Neural cell (in vitro differentiated cells): Measurements from ENCODE around the gene USP12. TPM values are rescaled to one million over a fixed set of nuclear protein-coding genes. Genes with fewer than 3 reads are reported as not detected.

ENCODE experiments used
- H2AFZ ChIP-seq: fragments of 200-600, 300-800 bp; sonication (generic), shearing (Covaris generic); 2 replicates; pipeline ENCODE4 v1.6.0; 2014; ENCODE audit warnings: low read depth, mild to moderate bottlenecking, antibody characterized with exemption, low read length, moderate library complexity
- H3F3A ChIP-seq: fragments of 200-600 bp; shearing (Covaris generic); 2 replicates; pipeline ENCODE4 v1.6.1; 2016; ENCODE audit warnings: mild to moderate bottlenecking, moderate library complexity, mixed read lengths, antibody characterized with exemption, low read length; ENCODE audit not compliant: insufficient read depth, poor library complexity, severe bottlenecking
- H3K27ac ChIP-seq: fragments of 200-600, 300-800 bp; sonication (generic), shearing (Covaris generic); 2 replicates; pipeline ENCODE4 v1.5.1; 2014; ENCODE audit warnings: mild to moderate bottlenecking, low read length, moderate library complexity
- H3K27me3 ChIP-seq: fragments of 300-800, 200-600 bp; sonication (generic), shearing (Covaris generic); 2 replicates; pipeline ENCODE4 v1.6.0; 2014; ENCODE audit warnings: mild to moderate bottlenecking, low read depth, low read length, moderate library complexity; ENCODE audit not compliant: insufficient read depth
- H3K36me3 ChIP-seq: fragments of 300-800, 200-600 bp; sonication (generic), shearing (Covaris generic); 2 replicates; pipeline ENCODE4 v1.5.1; 2014; ENCODE audit warnings: mild to moderate bottlenecking, antibody characterized with exemption, low read length, moderate library complexity; ENCODE audit not compliant: insufficient read depth
- H3K4me2 ChIP-seq: fragments of 300-800, 200-600 bp; sonication (generic), shearing (Covaris generic); 2 replicates; pipeline ENCODE4 v1.6.0; 2014; ENCODE audit warnings: mild to moderate bottlenecking, low read length
- H3K4me3 ChIP-seq: fragments of 300-800, 200-600 bp; sonication (generic), shearing (Covaris generic); 2 replicates; pipeline ENCODE4 v1.5.1; 2014; ENCODE audit warnings: mild to moderate bottlenecking, low read length, moderate library complexity
- H3K79me2 ChIP-seq: fragments of 200-600 bp; shearing (Covaris generic); replicated peaks from 2 replicates; pipeline ENCODE4 v1.6.0; 2014; ENCODE audit warnings: mild to moderate bottlenecking, low read length, moderate library complexity; ENCODE audit not compliant: insufficient read depth
- H3K9ac ChIP-seq: fragments of 300-800, 200-600 bp; sonication (generic), shearing (Covaris generic); 2 replicates; pipeline ENCODE4 v1.6.1; 2016; ENCODE audit warnings: mild to moderate bottlenecking, low read length, mixed read lengths
- H3K9me2 ChIP-seq: fragments of 200-600 bp; shearing (Covaris generic); 2 replicates; pipeline ENCODE4 v1.6.1; 2016; ENCODE audit warnings: mild to moderate bottlenecking, low read length, mixed read lengths; ENCODE audit not compliant: insufficient read depth
- H3K9me3 ChIP-seq: fragments of 200-600, 300-800 bp; sonication (generic), shearing (Covaris generic); 2 replicates; pipeline ENCODE4 v1.6.1; 2016; ENCODE audit warnings: mild to moderate bottlenecking, mixed run types, low read length, moderate library complexity, mixed read lengths
- H4K20me1 ChIP-seq: fragments of 200-600 bp; shearing (Covaris generic); 2 replicates; pipeline ENCODE4 v1.6.1; 2016; ENCODE audit warnings: mild to moderate bottlenecking, mixed run types; ENCODE audit not compliant: insufficient read depth
- EP300 ChIP-seq: fragments of 450-650 bp; conservative IDR thresholded peaks from 2 replicates; pipeline ENCODE4 v1.6.1; 2014; ENCODE audit warnings: antibody characterized with exemption, mild to moderate bottlenecking, moderate library complexity; ENCODE audit not compliant: poor library complexity, severe bottlenecking
- EZH2 ChIP-seq: fragments of 200-600, 300-800 bp; shearing (Covaris generic), sonication (generic); IDR thresholded peaks from 2 replicates; pipeline ENCODE4 v1.6.1; 2014; ENCODE audit warnings: antibody characterized with exemption, low read length, borderline replicate concordance, mild to moderate bottlenecking; ENCODE audit not compliant: insufficient read depth, poor library complexity, severe bottlenecking
- MXI1 ChIP-seq: fragments of 450-650 bp; conservative IDR thresholded peaks from 2 replicates; pipeline ENCODE4 v1.6.1; 2014; ENCODE audit warnings: antibody characterized with exemption, mild to moderate bottlenecking; ENCODE audit not compliant: poor library complexity, severe bottlenecking
- POLR2AphosphoS5 ChIP-seq: IDR thresholded peaks from 2 replicates; pipeline ENCODE4 v1.6.1; 2012
- RAD21 ChIP-seq: fragments of 450-650 bp; conservative IDR thresholded peaks from 2 replicates; pipeline ENCODE4 v1.6.1; 2014; ENCODE audit warnings: antibody characterized with exemption, mild to moderate bottlenecking, moderate library complexity
- SMC3 ChIP-seq: fragments of 450-650 bp; conservative IDR thresholded peaks from 2 replicates; pipeline ENCODE4 v1.6.1; 2014; ENCODE audit warnings: antibody characterized with exemption, mild to moderate bottlenecking, moderate library complexity; ENCODE audit not compliant: poor library complexity
- TAF1 ChIP-seq: IDR thresholded peaks from 2 replicates; pipeline ENCODE4 v1.6.1; 2012; ENCODE audit warnings: low read depth
- polyA plus RNA-seq: library from polyadenylated mRNA; depleted of rRNA; stranded (reverse); fragments of >200 nt; gene quantifications from 2 replicates; pipeline ENCODE4 v1.2.3, GENCODE V29; 2014
- TF ChIP-seq, protein P1 (sequence below): fragments of 450-650 bp; IDR thresholded peaks from 2 replicates; pipeline ENCODE4 v1.5.1; 2014; ENCODE audit warnings: antibody characterized with exemption, mild to moderate bottlenecking, moderate library complexity; ENCODE audit not compliant: poor library complexity, severe bottlenecking
- TF ChIP-seq, protein P2 (sequence below): IDR thresholded peaks from 2 replicates; pipeline ENCODE4 v1.6.1; 2012; ENCODE audit warnings: borderline replicate concordance

Gene USP12
- polyA plus RNA-seq, 1 donor from 2014 or later = 26.2 TPM

DNA sequence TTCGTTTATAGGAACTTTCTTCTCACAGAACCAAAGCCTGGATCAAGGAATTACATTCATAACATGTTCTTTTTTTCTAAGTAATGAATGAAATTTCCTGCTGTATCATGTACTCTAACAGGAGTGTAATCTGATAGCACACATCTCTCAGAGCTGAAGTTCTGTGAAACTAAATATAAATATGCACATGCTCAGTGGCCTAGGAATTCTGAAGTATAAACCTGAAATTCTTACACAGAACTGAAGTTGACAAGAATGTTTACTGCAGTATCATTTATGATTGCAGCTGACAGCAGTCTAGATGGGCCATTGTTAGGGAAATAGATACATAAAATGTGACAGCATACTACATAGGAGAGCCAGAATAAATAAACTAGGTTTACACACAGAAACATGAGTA, 54.5 kb downstream of the USP12 start:
- no peak overlapping the region for H3K27ac ChIP-seq

DNA sequence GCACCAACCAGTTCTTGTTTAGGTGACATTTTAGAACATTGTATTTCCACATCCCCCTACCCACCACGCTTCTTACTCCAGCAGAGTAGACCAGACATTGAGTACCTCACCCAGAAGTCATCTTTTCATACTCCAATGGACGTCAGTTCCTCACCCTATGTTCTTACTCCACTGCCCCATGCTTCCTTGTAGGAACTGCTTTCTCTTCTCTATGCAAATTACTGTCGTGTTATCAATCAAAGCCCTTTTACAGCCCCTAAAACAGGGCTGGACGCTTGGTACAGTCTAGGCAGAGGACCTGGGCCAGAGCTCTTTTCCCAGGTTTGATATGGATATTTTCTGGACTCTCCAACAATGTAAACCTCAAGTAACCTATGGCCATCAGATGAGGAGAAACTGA, 58.2 kb downstream of the USP12 start:
- Histone ChIP-seq H3K9me3 (no peaks in the 10 kb centered on the region), H3K4me2 (no peak overlapping the region), H3F3A (no peaks in the 10 kb centered on the region), H3K4me3 (no peak overlapping the region), H4K20me1 (no peaks in the 10 kb centered on the region), H2AFZ (no peak overlapping the region), H3K9ac (no peak overlapping the region), H3K27me3 (no peaks in the 10 kb centered on the region), H3K79me2 (peaks cover 9% of the 10 kb centered on the region), H3K36me3 (no peaks in the 10 kb centered on the region), H3K9me2 (no peaks in the 10 kb centered on the region), H3K27ac (no peak overlapping the region)
- TF ChIP-seq MXI1 (no peak), RAD21 (no peak), EZH2 (no peak), TAF1 (no peak), POLR2AphosphoS5 (no peak), SMC3 (no peak), EP300 (no peak)
- TF ChIP-seq, protein P1, sequence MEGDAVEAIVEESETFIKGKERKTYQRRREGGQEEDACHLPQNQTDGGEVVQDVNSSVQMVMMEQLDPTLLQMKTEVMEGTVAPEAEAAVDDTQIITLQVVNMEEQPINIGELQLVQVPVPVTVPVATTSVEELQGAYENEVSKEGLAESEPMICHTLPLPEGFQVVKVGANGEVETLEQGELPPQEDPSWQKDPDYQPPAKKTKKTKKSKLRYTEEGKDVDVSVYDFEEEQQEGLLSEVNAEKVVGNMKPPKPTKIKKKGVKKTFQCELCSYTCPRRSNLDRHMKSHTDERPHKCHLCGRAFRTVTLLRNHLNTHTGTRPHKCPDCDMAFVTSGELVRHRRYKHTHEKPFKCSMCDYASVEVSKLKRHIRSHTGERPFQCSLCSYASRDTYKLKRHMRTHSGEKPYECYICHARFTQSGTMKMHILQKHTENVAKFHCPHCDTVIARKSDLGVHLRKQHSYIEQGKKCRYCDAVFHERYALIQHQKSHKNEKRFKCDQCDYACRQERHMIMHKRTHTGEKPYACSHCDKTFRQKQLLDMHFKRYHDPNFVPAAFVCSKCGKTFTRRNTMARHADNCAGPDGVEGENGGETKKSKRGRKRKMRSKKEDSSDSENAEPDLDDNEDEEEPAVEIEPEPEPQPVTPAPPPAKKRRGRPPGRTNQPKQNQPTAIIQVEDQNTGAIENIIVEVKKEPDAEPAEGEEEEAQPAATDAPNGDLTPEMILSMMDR = no peak
- TF ChIP-seq, protein P2, sequence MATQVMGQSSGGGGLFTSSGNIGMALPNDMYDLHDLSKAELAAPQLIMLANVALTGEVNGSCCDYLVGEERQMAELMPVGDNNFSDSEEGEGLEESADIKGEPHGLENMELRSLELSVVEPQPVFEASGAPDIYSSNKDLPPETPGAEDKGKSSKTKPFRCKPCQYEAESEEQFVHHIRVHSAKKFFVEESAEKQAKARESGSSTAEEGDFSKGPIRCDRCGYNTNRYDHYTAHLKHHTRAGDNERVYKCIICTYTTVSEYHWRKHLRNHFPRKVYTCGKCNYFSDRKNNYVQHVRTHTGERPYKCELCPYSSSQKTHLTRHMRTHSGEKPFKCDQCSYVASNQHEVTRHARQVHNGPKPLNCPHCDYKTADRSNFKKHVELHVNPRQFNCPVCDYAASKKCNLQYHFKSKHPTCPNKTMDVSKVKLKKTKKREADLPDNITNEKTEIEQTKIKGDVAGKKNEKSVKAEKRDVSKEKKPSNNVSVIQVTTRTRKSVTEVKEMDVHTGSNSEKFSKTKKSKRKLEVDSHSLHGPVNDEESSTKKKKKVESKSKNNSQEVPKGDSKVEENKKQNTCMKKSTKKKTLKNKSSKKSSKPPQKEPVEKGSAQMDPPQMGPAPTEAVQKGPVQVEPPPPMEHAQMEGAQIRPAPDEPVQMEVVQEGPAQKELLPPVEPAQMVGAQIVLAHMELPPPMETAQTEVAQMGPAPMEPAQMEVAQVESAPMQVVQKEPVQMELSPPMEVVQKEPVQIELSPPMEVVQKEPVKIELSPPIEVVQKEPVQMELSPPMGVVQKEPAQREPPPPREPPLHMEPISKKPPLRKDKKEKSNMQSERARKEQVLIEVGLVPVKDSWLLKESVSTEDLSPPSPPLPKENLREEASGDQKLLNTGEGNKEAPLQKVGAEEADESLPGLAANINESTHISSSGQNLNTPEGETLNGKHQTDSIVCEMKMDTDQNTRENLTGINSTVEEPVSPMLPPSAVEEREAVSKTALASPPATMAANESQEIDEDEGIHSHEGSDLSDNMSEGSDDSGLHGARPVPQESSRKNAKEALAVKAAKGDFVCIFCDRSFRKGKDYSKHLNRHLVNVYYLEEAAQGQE = no peak

More for the DNA sequence above, 54.5 kb downstream of the USP12 start:
- no peaks in the 10 kb centered on the region for H3F3A ChIP-seq
- no peaks in the 10 kb centered on the region for H3K27me3 ChIP-seq
- peaks cover 24% of the 10 kb centered on the region for H3K79me2 ChIP-seq
- H3K9me3 ChIP-seq = no peaks in the 10 kb centered on the region
- no peak overlapping the region for H2AFZ ChIP-seq
- peak; percentile 18 for TF ChIP-seq EP300
- TF ChIP-seq MXI1 = no peak
- H3K9me2 ChIP-seq = no peaks in the 10 kb centered on the region
- H3K36me3 ChIP-seq = no peaks in the 10 kb centered on the region
- H4K20me1 ChIP-seq = no peaks in the 10 kb centered on the region
- no peak overlapping the region for H3K9ac ChIP-seq
- H3K4me2 ChIP-seq = no peak overlapping the region
- no peak overlapping the region for H3K4me3 ChIP-seq

DNA sequence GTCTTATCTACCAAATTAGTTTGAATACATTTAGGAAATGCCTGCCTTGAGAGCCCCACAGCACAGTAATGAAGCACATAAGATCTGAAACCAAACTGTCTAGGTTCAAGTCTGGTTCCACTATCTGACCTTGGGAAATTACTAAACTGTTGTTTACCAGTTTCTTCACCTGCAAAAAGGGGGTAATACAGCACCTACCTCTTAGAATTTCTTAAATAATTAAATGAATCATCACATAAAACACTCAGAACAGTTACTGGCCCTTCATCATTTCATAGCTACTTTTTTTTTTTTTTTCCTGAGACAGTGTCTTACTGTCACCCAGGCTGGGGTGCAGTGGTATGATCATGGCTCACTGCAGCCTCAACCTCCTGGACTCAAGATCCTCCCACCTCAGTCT, 59.6 kb downstream of the USP12 start:
- no peaks in the 10 kb centered on the region for H3K79me2 ChIP-seq
- TF ChIP-seq POLR2AphosphoS5 = no peak
- TF ChIP-seq, protein P1 = no peak
- no peak for TF ChIP-seq MXI1
- TF ChIP-seq SMC3 = no peak
- no peak for TF ChIP-seq RAD21
- TF ChIP-seq EZH2 = no peak
- no peak for TF ChIP-seq TAF1
- no peak for TF ChIP-seq EP300
- TF ChIP-seq, protein P2 = no peak

More for the DNA sequence above, 59.6 kb downstream of the USP12 start:
- H3K4me2 ChIP-seq = no peak overlapping the region
- no peak overlapping the region for H3K27ac ChIP-seq
- no peak overlapping the region for H3K9ac ChIP-seq
- H3K27me3 ChIP-seq = no peaks in the 10 kb centered on the region
- no peaks in the 10 kb centered on the region for H3K9me2 ChIP-seq
- no peak overlapping the region for H2AFZ ChIP-seq
- H3K36me3 ChIP-seq = no peaks in the 10 kb centered on the region
- no peaks in the 10 kb centered on the region for H3K9me3 ChIP-seq
- H3F3A ChIP-seq = no peaks in the 10 kb centered on the region
- no peak overlapping the region for H3K4me3 ChIP-seq
- no peaks in the 10 kb centered on the region for H4K20me1 ChIP-seq
